ENCODE results near the gene IDH3A. TPM values are rescaled to one million over a fixed set of nuclear protein-coding genes. Genes with fewer than 3 reads are reported as not detected.

The IDH3A gene
- total RNA-seq, 1 experiment from 2014 or later = 67.8 TPM

DNA sequence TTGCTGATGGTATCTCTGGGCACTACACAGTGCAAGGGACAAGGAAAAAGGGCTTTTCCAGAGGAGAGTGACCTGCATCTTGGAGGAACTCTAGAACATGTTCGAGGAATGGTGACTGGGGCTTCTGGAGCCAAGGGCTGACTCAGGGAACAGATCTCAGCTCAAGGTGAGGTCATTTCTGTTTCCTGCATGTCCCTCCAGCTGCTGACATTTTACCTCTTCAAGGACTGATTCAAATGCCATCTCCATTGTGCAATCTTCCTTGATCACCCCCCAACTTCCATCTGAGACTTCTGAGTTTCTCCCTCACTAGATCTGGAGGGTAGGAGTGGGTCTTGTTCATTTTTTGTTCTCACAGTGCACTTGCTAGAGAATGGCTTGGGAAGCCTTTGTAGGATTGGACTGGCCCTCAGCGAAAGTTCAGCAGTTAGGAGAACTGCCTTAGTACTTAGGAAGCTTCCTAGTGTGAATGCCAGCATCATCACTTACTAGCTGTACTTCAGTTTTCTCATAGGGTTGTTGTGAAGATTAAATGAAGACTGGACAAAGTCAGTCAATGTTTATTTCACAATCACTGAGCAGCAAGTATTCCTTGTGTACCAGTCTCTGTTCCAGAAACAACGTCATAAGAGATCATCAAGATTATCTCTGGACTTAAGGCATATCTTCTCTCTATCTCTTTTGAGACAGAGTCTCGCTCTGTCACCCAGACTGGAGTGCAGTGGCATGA is 2.6 kb upstream of the IDH3A start:
- TF ChIP-seq, protein P1, sequence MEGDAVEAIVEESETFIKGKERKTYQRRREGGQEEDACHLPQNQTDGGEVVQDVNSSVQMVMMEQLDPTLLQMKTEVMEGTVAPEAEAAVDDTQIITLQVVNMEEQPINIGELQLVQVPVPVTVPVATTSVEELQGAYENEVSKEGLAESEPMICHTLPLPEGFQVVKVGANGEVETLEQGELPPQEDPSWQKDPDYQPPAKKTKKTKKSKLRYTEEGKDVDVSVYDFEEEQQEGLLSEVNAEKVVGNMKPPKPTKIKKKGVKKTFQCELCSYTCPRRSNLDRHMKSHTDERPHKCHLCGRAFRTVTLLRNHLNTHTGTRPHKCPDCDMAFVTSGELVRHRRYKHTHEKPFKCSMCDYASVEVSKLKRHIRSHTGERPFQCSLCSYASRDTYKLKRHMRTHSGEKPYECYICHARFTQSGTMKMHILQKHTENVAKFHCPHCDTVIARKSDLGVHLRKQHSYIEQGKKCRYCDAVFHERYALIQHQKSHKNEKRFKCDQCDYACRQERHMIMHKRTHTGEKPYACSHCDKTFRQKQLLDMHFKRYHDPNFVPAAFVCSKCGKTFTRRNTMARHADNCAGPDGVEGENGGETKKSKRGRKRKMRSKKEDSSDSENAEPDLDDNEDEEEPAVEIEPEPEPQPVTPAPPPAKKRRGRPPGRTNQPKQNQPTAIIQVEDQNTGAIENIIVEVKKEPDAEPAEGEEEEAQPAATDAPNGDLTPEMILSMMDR (conservative IDR thresholded peaks at IDR 0.05) = no peak
- Histone ChIP-seq H3K36me3 (ENCODE audit: low read depth) (no peaks in the 10 kb centered on the region), H3K4me1 (replicated peaks; ENCODE audit: insufficient read depth) (peaks cover 20% of the 10 kb centered on the region), H3F3A (ENCODE audit: insufficient read depth, low read depth) (peaks cover 12% of the 10 kb centered on the region; the same call in 1 of the 2 replicates), H3K9me3 (ENCODE audit: insufficient read depth, low read depth) (no peaks in the 10 kb centered on the region), H3K4me2 (no peak overlapping the region), H4K20me1 (ENCODE audit: insufficient read depth) (no peaks in the 10 kb centered on the region), H2AFZ (no peak overlapping the region), H3K79me2 (ENCODE audit: low read depth) (peaks cover 21% of the 10 kb centered on the region), H3K9me2 (ENCODE audit: insufficient read depth) (no peaks in the 10 kb centered on the region), H3K4me3 (no peak overlapping the region), H3K27ac (no peak overlapping the region), H3K27me3 (ENCODE audit: insufficient read depth, low read depth) (no peaks in the 10 kb centered on the region)
- BruUV-seq (replicated peaks) = no TSS peak
- ChIA-PET CTCF (no interaction called here), POLR2A (ENCODE audit: unreplicated experiment) (no interaction called here)
- intact Hi-C loops (cut with micrococcal nuclease; ENCODE audit: unreplicated experiment) = no loop called here
- DNase-seq = no peak

DNA sequence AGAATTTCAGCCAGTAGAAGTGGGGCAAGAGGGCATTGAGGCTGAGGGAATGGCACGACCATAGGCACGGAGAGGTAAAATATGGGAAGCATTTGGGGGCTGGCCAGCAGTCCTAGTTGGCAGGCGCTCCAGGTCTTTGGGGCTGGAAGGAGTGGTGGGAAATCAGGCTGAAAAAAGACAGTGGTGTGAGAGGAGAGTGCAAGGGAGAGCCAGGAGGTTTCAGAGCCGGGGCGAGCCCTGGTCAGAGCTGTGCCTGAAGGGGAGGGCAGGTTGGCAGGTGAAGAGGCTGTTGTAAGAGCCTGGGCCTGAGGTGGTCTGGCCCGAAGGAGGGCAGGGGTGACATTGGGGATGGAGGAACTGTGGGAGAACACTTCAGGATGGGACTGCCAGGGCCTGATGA is 1.6 kb upstream of the IDH3A start:
- Histone ChIP-seq H3K4me1 (replicated peaks; ENCODE audit: insufficient read depth) (peaks cover 20% of the 10 kb centered on the region), H4K20me1 (ENCODE audit: insufficient read depth) (0 out of 2 replicates have a peak, but pooled peaks cover under 1% of the 10 kb centered on the region), H3K9me2 (ENCODE audit: insufficient read depth) (no peaks in the 10 kb centered on the region), H3K9me3 (ENCODE audit: insufficient read depth, low read depth) (no peaks in the 10 kb centered on the region), H3K79me2 (ENCODE audit: low read depth) (peaks cover 23% of the 10 kb centered on the region), H3F3A (ENCODE audit: insufficient read depth, low read depth) (peaks cover 12% of the 10 kb centered on the region; the same call in 1 of the 2 replicates), H3K27ac (no peak overlapping the region), H3K4me2 (no peak overlapping the region), H3K36me3 (ENCODE audit: low read depth) (no peaks in the 10 kb centered on the region), H2AFZ (no peak overlapping the region), H3K27me3 (ENCODE audit: insufficient read depth, low read depth) (no peaks in the 10 kb centered on the region), H3K4me3 (no peak overlapping the region)
- ChIA-PET POLR2A (ENCODE audit: unreplicated experiment) (interaction anchor here (0.6 kb wide), 1 partner anchor 8 kb away, joined by 5 read pairs; no protein-coding TSS in a partner anchor), CTCF (interaction anchor here (0.8 kb wide), 1 partner anchor 16 kb away, joined by 3 read pairs; the partner anchor contains the start of gene CIB2)
- intact Hi-C loops (cut with micrococcal nuclease; ENCODE audit: unreplicated experiment) = no loop called here
- DNase-seq = no peak
- TF ChIP-seq EZH2 (IDR thresholded peaks at IDR 0.05; ENCODE audit: low read depth) = no peak
- TF ChIP-seq, protein P1 (conservative IDR thresholded peaks at IDR 0.05) = no peak
- BruUV-seq (replicated peaks) = no TSS peak

DNA sequence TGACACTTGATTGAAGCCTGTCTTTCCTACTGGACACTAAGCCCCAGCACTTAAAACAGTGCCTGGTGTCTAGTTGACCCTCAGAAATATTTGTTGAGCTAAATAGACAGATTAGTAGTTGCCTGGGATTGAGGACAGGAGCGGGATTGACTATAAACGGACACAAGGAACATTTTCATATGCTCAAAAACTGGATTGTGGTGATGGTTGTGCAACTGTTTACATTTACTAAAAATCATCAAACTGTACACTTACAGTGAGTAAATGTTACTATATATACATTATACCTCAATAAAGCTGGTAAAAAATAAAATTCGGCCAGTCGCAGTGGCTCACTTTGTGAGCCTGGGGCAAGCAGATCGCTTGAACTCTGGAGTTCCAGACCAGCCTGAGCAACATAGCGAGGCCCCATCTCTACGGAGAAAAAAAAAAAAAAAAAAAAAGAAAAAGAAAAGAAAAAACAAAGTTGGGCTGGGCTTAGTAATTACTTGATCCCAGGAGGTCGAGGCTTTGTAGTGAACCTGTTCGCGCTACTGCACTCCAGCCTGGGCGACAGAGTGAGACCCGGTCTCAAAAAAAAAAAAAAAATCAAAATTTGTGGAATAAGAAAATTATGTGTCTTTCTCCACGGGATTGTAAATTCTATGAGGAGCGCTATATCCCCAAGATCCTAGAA is 632 bp upstream of the IDH3A start:
- ChIA-PET CTCF (interaction anchor here (0.8 to 0.9 kb wide), 2 partner anchors 17 to 151 kb away, joined by 3 to 4 read pairs; partner anchors contain the start of genes CIB2 and SKIC8), POLR2A (ENCODE audit: unreplicated experiment) (interaction anchor here (0.7 kb wide), 1 partner anchor 83 kb away, joined by 5 read pairs; no protein-coding TSS in a partner anchor)
- peak in 1 of 2 experiments; percentile 2 for DNase-seq
- no peaks in the 10 kb centered on the region for H3K27me3 ChIP-seq (ENCODE audit: insufficient read depth, low read depth)
- 0 out of 2 replicates have a peak, but pooled peaks cover 5% of the 10 kb centered on the region for H4K20me1 ChIP-seq (ENCODE audit: insufficient read depth)
- no peaks in the 10 kb centered on the region for H3K9me2 ChIP-seq (ENCODE audit: insufficient read depth)
- peak overlapping the region; percentile 52 for H3K27ac ChIP-seq
- no peaks in the 10 kb centered on the region for H3K9me3 ChIP-seq (ENCODE audit: insufficient read depth, low read depth)
- peak overlapping the region; percentile 95 for H2AFZ ChIP-seq
- peaks cover 29% of the 10 kb centered on the region for H3K79me2 ChIP-seq (ENCODE audit: low read depth)
- H3K4me2 ChIP-seq = peak overlapping the region; percentile 93
- BruUV-seq (replicated peaks) = TSS peak; percentile 89
- intact Hi-C loops (cut with micrococcal nuclease; ENCODE audit: unreplicated experiment) = loop anchor here (1.0 kb wide), 1 partner anchor 14 kb away; no protein-coding TSS in a partner anchor
- no peaks in the 10 kb centered on the region for H3K36me3 ChIP-seq (ENCODE audit: low read depth)
- H3K4me3 ChIP-seq = peak overlapping the region; percentile 90
- TF ChIP-seq EZH2 (IDR thresholded peaks at IDR 0.05; ENCODE audit: low read depth) = no peak
- H3F3A ChIP-seq (ENCODE audit: insufficient read depth, low read depth) = peaks cover 12% of the 10 kb centered on the region; the same call in 1 of the 2 replicates
- H3K4me1 ChIP-seq (replicated peaks; ENCODE audit: insufficient read depth) = peaks cover 20% of the 10 kb centered on the region
